HEK293 (cell line): ENCODE measurements around the gene ZYX.

ENCODE experiments used
- CTCF ChIA-PET: fragments of 350-600 bp; formaldehyde crosslinking; extraction: SDS; loops from one replicate; lab custom pipeline; 2021; ENCODE audit warnings: antibody characterized with exemption; lab: Yijun Ruan, JAX
- POLR2A ChIA-PET: fragments of 300-600 bp; formaldehyde crosslinking; extraction: SDS; loops from one replicate; lab custom pipeline; 2020; ENCODE audit warnings: antibody characterized with exemption, inconsistent platforms; lab: Yijun Ruan, JAX
- H3K27ac ChIP-seq: fragments of 200-500 bp; sonication (Bioruptor generic); 2 replicates; pipeline ENCODE4 v1.5.1; 2014; ENCODE audit warnings: low read depth, low read length, control low read depth, inconsistent platforms; ENCODE audit errors: extremely low read depth
- H3K36me3 ChIP-seq, 2 experiments: fragments of 200-500 bp in 1 of 2; sonication (Bioruptor generic) in 1 of 2; 1 replicate in 1 of 2; 2 replicates in 1 of 2; pipeline ENCODE4 v1.5.1; 2014 to 2017; ENCODE audit warnings: inconsistent platforms in 2 of 2, low read length in 2 of 2; ENCODE audit not compliant: control insufficient read depth in 2 of 2, insufficient read depth in 1 of 2
- H3K4me1 ChIP-seq: fragments of 200-500 bp; sonication (Bioruptor generic); 2 replicates; pipeline ENCODE4 v1.5.1; 2014; ENCODE audit warnings: mild to moderate bottlenecking, low read length, inconsistent platforms; ENCODE audit not compliant: control insufficient read depth, insufficient read depth
- H3K4me3 ChIP-seq: 2 replicates; pipeline ENCODE4 v1.5.1; 2011; ENCODE audit warnings: low read depth, mild to moderate bottlenecking, control low read depth, low read length, moderate library complexity
- H3K9me3 ChIP-seq: fragments of 200-500 bp; sonication (Bioruptor generic); 2 replicates; pipeline ENCODE4 v1.5.1; 2014; ENCODE audit warnings: low read depth, low read length, inconsistent platforms; ENCODE audit not compliant: control insufficient read depth, insufficient read depth
- BCL11A ChIP-seq: fragments of 450-650 bp; formaldehyde crosslinking; IDR thresholded peaks from 2 replicates; pipeline ENCODE4 v1.5.1; 2016; ENCODE audit warnings: low read depth, missing biosample characterization, missing genetic modification characterization
- BCL6B ChIP-seq: fragments of 450-650 bp; formaldehyde crosslinking; IDR thresholded peaks from 2 replicates; pipeline ENCODE4 v1.5.1; 2017; ENCODE audit warnings: missing biosample characterization, missing genetic modification characterization
- HOXD13 ChIP-seq: sonication (generic); formaldehyde crosslinking; IDR thresholded peaks from 2 replicates; pipeline ENCODE4 v1.8.0; 2022; ENCODE audit warnings: missing genetic modification reagents, borderline replicate concordance
- PRDM10 ChIP-seq: fragments of 450-650 bp; formaldehyde crosslinking; IDR thresholded peaks from 2 replicates; pipeline ENCODE4 v1.5.1; 2016; ENCODE audit warnings: missing biosample characterization, missing genetic modification characterization
- PRDM2 ChIP-seq: fragments of 450-650 bp; formaldehyde crosslinking; IDR thresholded peaks from 2 replicates; pipeline ENCODE4 v1.5.1; 2016; ENCODE audit warnings: missing biosample characterization, missing genetic modification characterization, borderline replicate concordance
- ZBTB21 ChIP-seq: fragments of 450-650 bp; formaldehyde crosslinking; IDR thresholded peaks from 2 replicates; pipeline ENCODE4 v1.5.1; 2017; ENCODE audit warnings: missing biosample characterization, missing genetic modification characterization
- ZNF155 ChIP-seq: fragments of 450-650 bp; formaldehyde crosslinking; IDR thresholded peaks from 2 replicates; pipeline ENCODE4 v1.5.1; 2016; ENCODE audit warnings: missing biosample characterization, missing genetic modification characterization
- ZNF335 ChIP-seq: fragments of 450-650 bp; formaldehyde crosslinking; conservative IDR thresholded peaks from 2 replicates; pipeline ENCODE4 v1.5.1; 2016; ENCODE audit warnings: missing biosample characterization, missing genetic modification characterization
- ZNF394 ChIP-seq: fragments of 450-650 bp; formaldehyde crosslinking; IDR thresholded peaks from 2 replicates; pipeline ENCODE4 v1.5.1; 2016; ENCODE audit warnings: missing biosample characterization, missing genetic modification characterization, mild to moderate bottlenecking, moderate library complexity, borderline replicate concordance
- ZNF488 ChIP-seq: fragments of 450-650 bp; formaldehyde crosslinking; IDR thresholded peaks from 2 replicates; pipeline ENCODE4 v1.5.1; 2016; ENCODE audit warnings: missing biosample characterization, missing genetic modification characterization
- ZNF510 ChIP-seq: fragments of 450-650 bp; formaldehyde crosslinking; IDR thresholded peaks from 2 replicates; pipeline ENCODE4 v1.5.1; 2018; ENCODE audit warnings: mild to moderate bottlenecking, missing genetic modification characterization, missing biosample characterization; ENCODE audit not compliant: insufficient replicate concordance
- ZNF76 ChIP-seq: fragments of 450-650 bp; formaldehyde crosslinking; IDR thresholded peaks from 2 replicates; pipeline ENCODE4; 2016; ENCODE audit warnings: low read depth, missing biosample characterization, missing genetic modification characterization, borderline replicate concordance
- ZNF777 ChIP-seq: fragments of 450-650 bp; formaldehyde crosslinking; IDR thresholded peaks from 2 replicates; pipeline ENCODE4 v1.5.1; 2017; ENCODE audit warnings: missing biosample characterization, missing genetic modification characterization, borderline replicate concordance
- ZNF791 ChIP-seq: fragments of 450-650 bp; formaldehyde crosslinking; IDR thresholded peaks from 2 replicates; pipeline ENCODE4 v1.5.1; 2016; ENCODE audit warnings: missing biosample characterization, missing genetic modification characterization
- ZSCAN23 ChIP-seq: fragments of 450-650 bp; formaldehyde crosslinking; IDR thresholded peaks from 2 replicates; pipeline ENCODE4 v1.5.1; 2016; ENCODE audit warnings: missing biosample characterization, missing genetic modification characterization

ZYX gene

GRCh38 chr7:143368387-143368786, 12.8 kb upstream of the ZYX start (continued):
- TF ChIP-seq PRDM2 (tag by site-specific recombination) (no peak), ZBTB21 (tag by site-specific recombination) (no peak), ZNF394 (tag by site-specific recombination) (no peak)

- H3K9me3 ChIP-seq, result no peaks in the 10 kb centered on the region
- TF ChIP-seq ZNF76 (tag by site-specific recombination) (no peak), ZNF155 (tag by site-specific recombination) (no peak), ZNF791 (tag by site-specific recombination) (no peak), ZNF335 (tag by site-specific recombination) (no peak), ZNF777 (tag by site-specific recombination) (no peak), BCL11A (tag by site-specific recombination) (no peak), BCL6B (tag by site-specific recombination) (no peak), HOXD13 (CRISPR knock-in tag) (no peak), ZSCAN23 (tag by site-specific recombination) (no peak), ZNF488 (no peak)
- CTCF ChIA-PET, result interaction anchor here (0.6 to 4.8 kb wide), 5 partner anchors 10 to 835 kb away, joined by 3 to 43 read pairs (median 4); no protein-coding TSS in a partner anchor
- H3K36me3 ChIP-seq, result no peaks in the 10 kb centered on the region
- no peaks in the 10 kb centered on the region for H3K4me1 ChIP-seq
- no peak overlapping the region for H3K27ac ChIP-seq
- POLR2A ChIA-PET, result interaction anchor here (2.9 kb wide), 1 partner anchor 10 kb away, joined by 13 read pairs; no protein-coding TSS in a partner anchor
- no peak overlapping the region for H3K4me3 ChIP-seq
Measured at GRCh38 chr7:143369678-143370651, 11.2 kb upstream of the ZYX start.

GRCh38 chr7:143372070-143372469, 9.1 kb upstream of the ZYX start:
- Histone ChIP-seq H3K4me1 (no peaks in the 10 kb centered on the region), H3K27ac (no peak overlapping the region)
- TF ChIP-seq ZNF510 (no peak), PRDM10 (tag by site-specific recombination) (0 out of 2 replicates have a peak, but pooled peaks have one; percentile 20)
- TF ChIP-seq, all 188 proteins: peak for 1
- ChIA-PET POLR2A (no interaction called here), CTCF (interaction anchor here (0.7 to 4.8 kb wide), 2 partner anchors 7 to 12 kb away, joined by 3 to 43 read pairs; no protein-coding TSS in a partner anchor)
- H3K36me3 ChIP-seq, result no peaks in the 10 kb centered on the region
- H3K9me3 ChIP-seq, result no peaks in the 10 kb centered on the region
- no peak overlapping the region for H3K4me3 ChIP-seq
